ENCODE data around the gene MMP24. TPM values are rescaled to one million over a fixed set of nuclear protein-coding genes. Genes with fewer than 3 reads are reported as not detected.

MMP24 gene
- total RNA-seq, 1 donor from 2014 or later = 0.05 TPM

- no peaks in the 10 kb centered on the region for H3K9me3 Mint-ChIP-seq
Observed at GRCh38 chr20:35279533-35280174, 53.2 kb downstream of the MMP24 start.

GRCh38 chr20:35280523-35280922 lies 54.0 kb downstream of the MMP24 start:
- DNase-seq (ENCODE audit: low spot score) = no peak
- H3K4me3 Mint-ChIP-seq = no peak overlapping the region
- no peaks in the 10 kb centered on the region for H3K27me3 Mint-ChIP-seq (ENCODE audit: insufficient read depth)
- H3K9me3 Mint-ChIP-seq = no peaks in the 10 kb centered on the region
- H3K27ac Mint-ChIP-seq = no peak overlapping the region
- intact Hi-C loops (cut with micrococcal nuclease) = loop anchor here (5.0 kb wide), 2 partner anchors 262 to 672 kb away; partner anchors contain the start of genes ERGIC3 and SCAND1
- peaks cover 45% of the 10 kb centered on the region for H3K36me3 Mint-ChIP-seq (ENCODE audit: low read depth)
- peaks cover 34% of the 10 kb centered on the region for H3K4me1 Mint-ChIP-seq (ENCODE audit: low read depth)

More at GRCh38 chr20:35279533-35280174, 53.2 kb downstream of the MMP24 start:
- Mint-ChIP-seq H3K27me3 (ENCODE audit: insufficient read depth) (no peaks in the 10 kb centered on the region), H3K36me3 (ENCODE audit: low read depth) (peaks cover 40% of the 10 kb centered on the region), H3K4me1 (ENCODE audit: low read depth) (peaks cover 29% of the 10 kb centered on the region), H3K27ac (peak overlapping the region; percentile 62), H3K4me3 (no peak overlapping the region)
- intact Hi-C loops (cut with micrococcal nuclease) = loop anchor here (5.0 to 10.0 kb wide), 5 partner anchors 263 to 673 kb away; partner anchors contain the start of genes ERGIC3, GGT7, GSS and MYH7B
- DNase-seq (ENCODE audit: low spot score) = no peak

GRCh38 chr20:35281506-35282101 lies 55.1 kb downstream of the MMP24 start:
- Mint-ChIP-seq H3K36me3 (ENCODE audit: low read depth) (peaks cover 40% of the 10 kb centered on the region), H3K4me1 (ENCODE audit: low read depth) (peaks cover 42% of the 10 kb centered on the region), H3K9me3 (no peaks in the 10 kb centered on the region), H3K27me3 (ENCODE audit: insufficient read depth) (no peaks in the 10 kb centered on the region), H3K4me3 (no peak overlapping the region), H3K27ac (no peak overlapping the region)
- intact Hi-C loops (cut with micrococcal nuclease) = loop anchor here (5.0 kb wide), 2 partner anchors 261 to 671 kb away; partner anchors contain the start of genes ERGIC3 and SCAND1
- no peak for DNase-seq (ENCODE audit: low spot score)

- peaks cover 2% of the 10 kb centered on the region for H3K27me3 Mint-ChIP-seq (ENCODE audit: insufficient read depth)
- peak overlapping the region; percentile 82 for H3K27ac Mint-ChIP-seq
- no peaks in the 10 kb centered on the region for H3K9me3 Mint-ChIP-seq
- H3K36me3 Mint-ChIP-seq (ENCODE audit: low read depth) = peaks cover 34% of the 10 kb centered on the region
- peaks cover 31% of the 10 kb centered on the region for H3K4me1 Mint-ChIP-seq (ENCODE audit: low read depth)
- no peak for DNase-seq (ENCODE audit: low spot score)
- intact Hi-C loops (cut with micrococcal nuclease) = loop anchor here (1.0 to 5.0 kb wide), 5 partner anchors 136 to 669 kb away; partner anchors contain the start of genes EDEM2, ERGIC3, SCAND1 and TRPC4AP
- H3K4me3 Mint-ChIP-seq = peak overlapping the region; percentile 93
Observed at GRCh38 chr20:35283441-35284266, 57.2 kb downstream of the MMP24 start.

- Mint-ChIP-seq H3K4me3 (peak within 1 kb of the TSS; percentile 93), H3K9me3 (no peaks in the 10 kb centered on the region), H3K27ac (peak within 1 kb of the TSS; percentile 95), H3K4me1 (ENCODE audit: low read depth) (peaks cover 28% of the 10 kb centered on the region), H3K27me3 (ENCODE audit: insufficient read depth) (peaks cover 2% of the 10 kb centered on the region), H3K36me3 (ENCODE audit: low read depth) (peaks cover 29% of the 10 kb centered on the region)
- intact Hi-C loops (cut with micrococcal nuclease) = loop anchor here (1.0 to 5.0 kb wide), 4 partner anchors 192 to 668 kb away; partner anchors contain the start of genes ERGIC3, SCAND1 and TRPC4AP
- peak; percentile 73 for DNase-seq (ENCODE audit: low spot score)
Observed at GRCh38 chr20:35284267-35284991, 57.9 kb downstream of the MMP24 start, which contains the start of gene EIF6. Gene EIF6 (minus strand): TSS chr20:35284772. CDS start chr20:35284487, 285 bp downstream.

- Mint-ChIP-seq H3K36me3 (ENCODE audit: low read depth) (peaks cover 22% of the 10 kb centered on the region), H3K4me1 (ENCODE audit: low read depth) (peaks cover 28% of the 10 kb centered on the region), H3K27ac (peak overlapping the region; percentile 95), H3K9me3 (no peaks in the 10 kb centered on the region), H3K4me3 (peak overlapping the region; percentile 93), H3K27me3 (ENCODE audit: insufficient read depth) (peaks cover 2% of the 10 kb centered on the region)
- intact Hi-C loops (cut with micrococcal nuclease) = loop anchor here (1.0 to 5.0 kb wide), 4 partner anchors 192 to 667 kb away; partner anchors contain the start of genes ERGIC3, SCAND1 and TRPC4AP
- DNase-seq (ENCODE audit: low spot score) = no peak
Observed at GRCh38 chr20:35284992-35285805, 58.7 kb downstream of the MMP24 start.

- H3K4me3 Mint-ChIP-seq = peak overlapping the region; percentile 93
- H3K9me3 Mint-ChIP-seq = no peaks in the 10 kb centered on the region
- peaks cover 28% of the 10 kb centered on the region for H3K4me1 Mint-ChIP-seq (ENCODE audit: low read depth)
- peak overlapping the region; percentile 73 for H3K27ac Mint-ChIP-seq
- no peak for DNase-seq (ENCODE audit: low spot score)
- peaks cover 19% of the 10 kb centered on the region for H3K36me3 Mint-ChIP-seq (ENCODE audit: low read depth)
- intact Hi-C loops (cut with micrococcal nuclease) = loop anchor here (2.0 kb wide), 1 partner anchor 193 kb away; the partner anchor contains the start of gene TRPC4AP
- peaks cover 2% of the 10 kb centered on the region for H3K27me3 Mint-ChIP-seq (ENCODE audit: insufficient read depth)
Observed at GRCh38 chr20:35285806-35286076, 59.3 kb downstream of the MMP24 start.

- DNase-seq (ENCODE audit: low spot score) = no peak
- Mint-ChIP-seq H3K27me3 (ENCODE audit: insufficient read depth) (peaks cover 2% of the 10 kb centered on the region), H3K27ac (peak overlapping the region; percentile 73), H3K36me3 (ENCODE audit: low read depth) (peaks cover 19% of the 10 kb centered on the region), H3K4me1 (ENCODE audit: low read depth) (peaks cover 28% of the 10 kb centered on the region), H3K4me3 (peak overlapping the region; percentile 93), H3K9me3 (no peaks in the 10 kb centered on the region)
- intact Hi-C loops (cut with micrococcal nuclease) = no loop called here
Observed at GRCh38 chr20:35286077-35286898, 59.8 kb downstream of the MMP24 start.

- intact Hi-C loops (cut with micrococcal nuclease) = no loop called here
- DNase-seq (ENCODE audit: low spot score) = no peak
- Mint-ChIP-seq H3K36me3 (ENCODE audit: low read depth) (peaks cover 19% of the 10 kb centered on the region), H3K4me3 (no peak overlapping the region), H3K27ac (no peak overlapping the region), H3K4me1 (ENCODE audit: low read depth) (peaks cover 28% of the 10 kb centered on the region), H3K27me3 (ENCODE audit: insufficient read depth) (peaks cover 2% of the 10 kb centered on the region), H3K9me3 (no peaks in the 10 kb centered on the region)
Observed at GRCh38 chr20:35286899-35287508, 60.5 kb downstream of the MMP24 start.

- H3K4me3 Mint-ChIP-seq = no peak overlapping the region
- peaks cover 24% of the 10 kb centered on the region for H3K4me1 Mint-ChIP-seq (ENCODE audit: low read depth)
- DNase-seq (ENCODE audit: low spot score) = no peak
- peaks cover 15% of the 10 kb centered on the region for H3K36me3 Mint-ChIP-seq (ENCODE audit: low read depth)
- no peak overlapping the region for H3K27ac Mint-ChIP-seq
- peaks cover 2% of the 10 kb centered on the region for H3K27me3 Mint-ChIP-seq (ENCODE audit: insufficient read depth)
- no peaks in the 10 kb centered on the region for H3K9me3 Mint-ChIP-seq
- intact Hi-C loops (cut with micrococcal nuclease) = no loop called here
Observed at GRCh38 chr20:35287509-35288324, 61.2 kb downstream of the MMP24 start.
